DND-41 (cell line): ENCODE measurements around the gene PKD1L1.

Experiments used
- EZH2 ChIP-seq: IDR thresholded peaks from 3 replicates; pipeline ENCODE4 v1.6.1; 2012; ENCODE audit warnings: borderline replicate concordance, low read depth, mild to moderate bottlenecking, moderate library complexity, low read length, inconsistent platforms; ENCODE audit not compliant: severe bottlenecking
- TF ChIP-seq, protein P1 (sequence below): IDR thresholded peaks from 2 replicates; pipeline ENCODE4 v1.5.1; 2012; ENCODE audit warnings: borderline replicate concordance, low read length, moderate library complexity, mild to moderate bottlenecking; ENCODE audit not compliant: poor library complexity, severe bottlenecking; ENCODE audit errors: extremely low read depth

DNA sequence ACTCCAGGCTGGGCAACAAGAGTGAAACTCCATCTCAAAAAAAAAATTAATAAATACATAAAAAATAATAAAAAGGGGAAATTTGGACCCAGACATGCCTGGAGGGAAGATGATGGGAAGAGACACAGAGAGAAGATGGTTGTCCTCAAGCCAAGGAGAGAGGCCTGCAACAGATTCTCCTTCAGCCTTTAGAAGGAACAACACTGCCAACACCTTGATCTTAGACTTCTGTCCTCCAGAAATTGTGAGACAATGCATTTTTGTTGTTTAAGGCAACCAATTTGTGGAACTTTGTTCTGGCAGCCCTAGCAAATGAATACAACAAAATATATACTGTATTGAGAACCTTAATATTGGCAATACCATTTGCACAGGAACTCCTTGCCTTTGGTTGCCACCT is 186.1 kb downstream of the PKD1L1 start:
- TF ChIP-seq, protein P1, sequence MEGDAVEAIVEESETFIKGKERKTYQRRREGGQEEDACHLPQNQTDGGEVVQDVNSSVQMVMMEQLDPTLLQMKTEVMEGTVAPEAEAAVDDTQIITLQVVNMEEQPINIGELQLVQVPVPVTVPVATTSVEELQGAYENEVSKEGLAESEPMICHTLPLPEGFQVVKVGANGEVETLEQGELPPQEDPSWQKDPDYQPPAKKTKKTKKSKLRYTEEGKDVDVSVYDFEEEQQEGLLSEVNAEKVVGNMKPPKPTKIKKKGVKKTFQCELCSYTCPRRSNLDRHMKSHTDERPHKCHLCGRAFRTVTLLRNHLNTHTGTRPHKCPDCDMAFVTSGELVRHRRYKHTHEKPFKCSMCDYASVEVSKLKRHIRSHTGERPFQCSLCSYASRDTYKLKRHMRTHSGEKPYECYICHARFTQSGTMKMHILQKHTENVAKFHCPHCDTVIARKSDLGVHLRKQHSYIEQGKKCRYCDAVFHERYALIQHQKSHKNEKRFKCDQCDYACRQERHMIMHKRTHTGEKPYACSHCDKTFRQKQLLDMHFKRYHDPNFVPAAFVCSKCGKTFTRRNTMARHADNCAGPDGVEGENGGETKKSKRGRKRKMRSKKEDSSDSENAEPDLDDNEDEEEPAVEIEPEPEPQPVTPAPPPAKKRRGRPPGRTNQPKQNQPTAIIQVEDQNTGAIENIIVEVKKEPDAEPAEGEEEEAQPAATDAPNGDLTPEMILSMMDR = no peak
- no peak for TF ChIP-seq EZH2
